NB4 (cell line): ENCODE measurements around the gene FBF1.
"Not testable (repeated sequence)": the region's sequence is repeated elsewhere in the genome, so short reads cannot be mapped to it uniquely, and the experiment has no call there.

Experiments used
- DNase-seq: peaks from one replicate; pipeline ENCODE4 v3.0.0; 2010; ENCODE audit warnings: low read depth
- H3K4me3 ChIP-seq: one replicate; pipeline ENCODE4 v1.5.1; 2011; ENCODE audit warnings: mild to moderate bottlenecking, low read depth, low read length, moderate library complexity
- CTCF ChIP-seq: IDR thresholded peaks from one replicate; pipeline ENCODE4 v1.5.1; 2012; ENCODE audit warnings: low read depth, low read length
- MAX ChIP-seq: IDR thresholded peaks from 2 replicates; pipeline ENCODE4 v1.6.1; 2011; ENCODE audit warnings: low read depth, low read length
- MYC ChIP-seq: IDR thresholded peaks from 2 replicates; pipeline ENCODE4 v1.6.1; 2011; ENCODE audit warnings: low read depth, low read length
- POLR2A ChIP-seq: IDR thresholded peaks from 2 replicates; pipeline ENCODE4 v1.6.1; 2011; ENCODE audit warnings: mild to moderate bottlenecking; ENCODE audit not compliant: insufficient read length; ENCODE audit errors: extremely low read depth

FBF1 gene

GRCh38 chr17:75975757-75976174 lies 34.9 kb upstream of the FBF1 start:
- H3K4me3 ChIP-seq: no peak overlapping the region

GRCh38 chr17:75975187-75975586 lies 34.3 kb upstream of the FBF1 start:
- DNase-seq, H3K4me3 ChIP-seq: not testable (repeated sequence)

More at GRCh38 chr17:75975757-75976174, 34.9 kb upstream of the FBF1 start:
- no peak for TF ChIP-seq POLR2A
- TF ChIP-seq MAX: no peak
- no peak for TF ChIP-seq MYC
- no peak for DNase-seq

GRCh38 chr17:75970626-75971025 lies 29.8 kb upstream of the FBF1 start:
- DNase-seq: no peak
- TF ChIP-seq MAX: no peak
- no peak for TF ChIP-seq MYC
- no peak for TF ChIP-seq CTCF
- no peak for TF ChIP-seq POLR2A
- H3K4me3 ChIP-seq: no peak overlapping the region

- DNase-seq: peak; percentile 25
- H3K4me3 ChIP-seq: no peak overlapping the region
- TF ChIP-seq MAX (no peak), MYC (no peak), CTCF (no peak), POLR2A (no peak)
These were observed 29.2 kb upstream of the FBF1 start for GRCh38 chr17:75970011-75970523.

GRCh38 chr17:75969044-75969443 lies 28.2 kb upstream of the FBF1 start:
- DNase-seq, H3K4me3 ChIP-seq: not testable (repeated sequence)

GRCh38 chr17:75965468-75965867 lies 24.6 kb upstream of the FBF1 start:
- TF ChIP-seq MAX (no peak), MYC (no peak), POLR2A (no peak), CTCF (no peak)
- no peak for DNase-seq
- no peak overlapping the region for H3K4me3 ChIP-seq

- TF ChIP-seq CTCF: no peak
- no peak for TF ChIP-seq MAX
- TF ChIP-seq MYC: no peak
- no peak for TF ChIP-seq POLR2A
- DNase-seq: no peak
- no peak overlapping the region for H3K4me3 ChIP-seq
These were observed 19.1 kb upstream of the FBF1 start for GRCh38 chr17:75959839-75960511.
